ENCODE data around the gene ZFHX2.

ZFHX2 gene

GRCh38 chr14:23559010-23559925 is 7.7 kb upstream of the ZFHX2 start:
- DNase-seq: peak; percentile 73

- DNase-seq: no peak
These were observed 6.9 kb upstream of the ZFHX2 start for GRCh38 chr14:23558346-23559009.

- no peak for DNase-seq
These were observed 6.4 kb upstream of the ZFHX2 start for GRCh38 chr14:23557946-23558345.

- DNase-seq: no peak
These were observed 6.0 kb upstream of the ZFHX2 start for GRCh38 chr14:23557521-23557920.

GRCh38 chr14:23556700-23557440 is 5.3 kb upstream of the ZFHX2 start:
- peak; percentile 14 for DNase-seq

GRCh38 chr14:23555882-23556699 is 4.5 kb upstream of the ZFHX2 start, which contains the start of gene THTPA:
TSS of gene THTPA (plus strand) at chr14:23556271. CDS start at chr14:23556758, 487 bp downstream.
- DNase-seq: peak; percentile 95

- DNase-seq: no peak
These were observed 3.9 kb upstream of the ZFHX2 start for GRCh38 chr14:23555533-23555881.

GRCh38 chr14:23550812-23551265 is 726 bp downstream of the ZFHX2 start:
- DNase-seq: peak; percentile 10

- DNase-seq: no peak
These were observed 1.3 kb downstream of the ZFHX2 start for GRCh38 chr14:23550131-23550811.

GRCh38 chr14:23548351-23549318 is 2.9 kb downstream of the ZFHX2 start:
- no peak for DNase-seq

- no peak for DNase-seq
These were observed 3.6 kb downstream of the ZFHX2 start for GRCh38 chr14:23547924-23548323.

GRCh38 chr14:23546450-23547035 is 5.0 kb downstream of the ZFHX2 start:
- DNase-seq: no peak

GRCh38 chr14:23545740-23546365 is 5.7 kb downstream of the ZFHX2 start:
- no peak for DNase-seq

- no peak for DNase-seq
These were observed 6.8 kb downstream of the ZFHX2 start for GRCh38 chr14:23544511-23545447.

GRCh38 chr14:23543403-23543802 is 8.2 kb downstream of the ZFHX2 start:
- no peak for DNase-seq

GRCh38 chr14:23542261-23542660 is 9.3 kb downstream of the ZFHX2 start:
- DNase-seq: no peak

- DNase-seq: no peak
These were observed 11.5 kb downstream of the ZFHX2 start for GRCh38 chr14:23540141-23540469.

All from activated CD4-positive, alpha-beta T cell treated with anti-CD3 and anti-CD28 coated beads, Interleukin-2, Interleukin-6, amounts not matched to agents 100 ng/mL and 50 ng/mL, durations not matched to agents 16 hours and 8 hours (primary cell).